ENCODE results near the gene POPDC3.

Gene POPDC3

DNA sequence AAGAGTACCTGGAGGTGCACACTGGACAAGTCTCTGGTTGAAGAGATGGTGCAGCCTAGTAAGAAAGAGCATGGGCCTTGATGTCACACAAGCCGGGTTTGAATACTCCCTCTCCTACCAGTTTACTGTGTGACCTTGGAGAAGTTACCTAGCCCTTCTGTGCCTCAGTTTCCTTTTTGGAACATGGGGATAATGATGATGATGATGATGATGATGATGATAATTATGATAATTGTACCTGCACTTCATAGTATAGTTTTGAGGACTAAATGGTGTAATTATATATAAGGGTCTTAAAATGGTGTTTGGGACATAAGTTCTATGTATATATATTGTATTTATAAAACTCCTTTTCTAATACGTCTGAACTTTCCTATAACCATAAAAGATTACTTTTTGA is 41.7 kb downstream of the POPDC3 start:
- no peak for DNase-seq (ENCODE audit: low spot score)

DNA sequence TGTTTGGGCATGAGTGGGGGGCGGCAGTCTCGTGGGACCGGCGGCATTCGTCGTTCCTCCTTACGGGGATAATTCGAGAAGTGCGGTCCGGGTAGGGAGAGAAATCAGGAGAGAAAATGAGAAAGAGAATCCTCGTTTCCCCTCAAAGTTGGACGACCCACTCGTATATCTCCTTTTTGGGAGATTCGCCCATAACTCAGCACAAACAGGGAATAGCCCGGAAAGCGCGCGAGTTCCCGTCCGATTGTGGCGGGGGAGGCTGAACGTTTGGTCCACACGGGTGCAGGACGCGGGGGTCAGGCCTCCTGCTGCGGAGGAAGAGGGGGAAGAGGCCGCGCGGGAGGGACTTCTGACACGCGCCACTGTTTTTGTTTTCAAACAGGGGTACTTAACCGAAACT is 42.4 kb downstream of the POPDC3 start:
- no peak for DNase-seq (ENCODE audit: low spot score)

DNA sequence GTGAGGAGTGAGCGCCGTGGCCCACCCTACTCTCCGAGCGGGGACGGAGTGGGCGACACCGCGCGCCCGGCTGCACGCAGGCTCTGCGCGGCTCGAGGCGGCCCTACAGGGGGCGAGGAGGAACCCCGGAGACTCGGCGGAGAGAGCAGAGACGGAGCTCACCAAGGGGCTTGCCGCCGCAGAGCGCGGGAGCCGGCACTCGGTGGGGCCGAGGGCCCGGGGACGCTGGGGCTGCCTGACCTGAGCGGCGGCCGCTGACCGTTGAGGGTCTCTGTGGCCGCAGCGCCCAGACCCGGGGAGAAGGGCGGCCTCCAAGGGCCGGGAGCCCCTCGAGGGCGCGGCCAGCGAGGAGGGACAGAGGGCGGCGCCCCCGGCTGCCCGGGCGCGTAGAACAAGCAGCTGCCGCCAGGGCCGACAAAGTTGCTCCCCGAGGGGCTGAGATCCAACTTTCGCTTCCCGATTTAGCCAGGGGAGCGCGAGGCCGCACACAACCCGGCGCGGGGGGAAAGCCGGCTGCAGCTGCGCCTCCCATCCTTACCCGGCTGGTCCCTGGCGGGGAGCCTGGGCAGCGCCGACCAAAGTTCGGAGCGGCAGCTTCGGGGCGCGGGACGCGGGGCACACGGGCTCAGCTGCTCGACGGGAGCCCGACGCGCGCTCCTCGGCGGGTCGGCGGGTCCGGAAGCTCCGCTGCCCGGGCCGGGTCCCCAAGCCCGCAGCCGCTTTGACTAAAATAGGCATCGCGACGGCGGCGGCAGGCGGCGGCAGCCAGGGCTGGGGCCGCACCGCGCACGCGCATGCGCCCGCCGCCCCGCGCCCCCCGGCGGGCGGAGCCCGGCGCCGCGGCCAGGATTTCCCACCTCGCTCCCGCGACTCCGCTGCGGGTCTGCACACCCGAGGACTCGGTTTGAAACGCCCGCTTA is 43.1 kb downstream of the POPDC3 start:
- DNase-seq (ENCODE audit: low spot score), result no peak

DNA sequence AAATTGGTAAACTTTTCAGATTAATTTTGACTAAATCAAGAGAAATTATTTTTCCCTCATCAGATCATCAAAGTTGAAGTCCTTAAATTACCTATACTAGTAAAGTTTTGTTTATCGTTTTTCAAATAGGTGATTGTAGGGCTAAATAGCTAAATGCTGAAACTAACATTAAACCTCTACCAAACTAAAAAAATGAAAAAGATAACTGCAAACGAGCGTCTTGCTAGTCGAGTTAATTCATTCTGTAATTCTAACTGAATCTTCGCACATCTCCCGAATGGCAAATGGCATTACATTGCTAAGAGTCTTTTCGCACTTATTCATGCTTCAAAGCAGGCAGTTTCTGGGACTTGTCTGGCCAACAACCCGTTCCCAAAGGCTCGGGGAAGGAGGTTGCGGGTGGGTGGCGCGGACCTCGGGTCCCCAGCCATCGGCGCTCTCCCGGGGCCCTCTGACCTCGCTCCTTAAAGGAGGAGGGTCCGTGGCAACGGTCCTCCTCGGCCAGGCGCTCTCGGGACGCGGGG is 43.8 kb downstream of the POPDC3 start:
- DNase-seq (ENCODE audit: low spot score), result no peak

DNA sequence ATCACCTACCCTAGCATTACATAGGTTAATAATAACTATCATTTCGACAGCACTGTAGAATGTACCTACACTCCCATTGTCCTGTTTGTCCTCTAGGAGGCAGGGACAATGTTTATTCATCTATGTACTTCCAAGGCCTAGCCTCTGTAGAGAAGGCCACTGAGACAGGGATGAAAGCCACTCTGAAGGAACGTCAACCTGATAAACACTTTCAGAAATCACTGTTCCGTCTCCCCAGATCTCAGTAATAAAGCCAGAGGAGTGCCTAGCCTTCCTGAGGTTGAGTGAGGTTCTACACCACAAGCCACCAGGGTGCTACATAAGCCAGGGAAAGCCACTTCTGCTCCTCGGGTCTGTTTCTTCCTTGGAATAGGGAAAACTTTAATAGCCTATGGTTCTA is 44.8 kb downstream of the POPDC3 start:
- DNase-seq (ENCODE audit: low spot score), result no peak

DNA sequence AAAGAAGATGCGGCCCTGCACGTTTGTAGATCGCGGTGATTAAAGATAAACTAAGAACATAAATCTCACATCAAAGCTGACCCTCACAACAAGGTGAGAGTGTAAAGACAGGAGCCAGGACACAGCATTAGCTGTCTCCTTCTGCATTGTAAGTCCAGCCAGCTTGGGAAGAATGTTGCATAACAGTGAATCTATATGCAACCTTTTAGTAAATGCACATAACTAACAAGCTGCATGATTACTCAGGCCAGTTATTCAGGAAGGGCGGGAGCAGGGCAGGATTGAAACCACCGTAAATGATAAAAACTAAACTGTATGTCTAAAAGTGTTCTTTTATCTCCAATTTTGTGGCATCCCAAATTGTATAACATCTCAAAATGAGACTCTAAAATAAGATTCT is 57.1 kb downstream of the POPDC3 start:
- no peak for DNase-seq (ENCODE audit: low spot score)

DNA sequence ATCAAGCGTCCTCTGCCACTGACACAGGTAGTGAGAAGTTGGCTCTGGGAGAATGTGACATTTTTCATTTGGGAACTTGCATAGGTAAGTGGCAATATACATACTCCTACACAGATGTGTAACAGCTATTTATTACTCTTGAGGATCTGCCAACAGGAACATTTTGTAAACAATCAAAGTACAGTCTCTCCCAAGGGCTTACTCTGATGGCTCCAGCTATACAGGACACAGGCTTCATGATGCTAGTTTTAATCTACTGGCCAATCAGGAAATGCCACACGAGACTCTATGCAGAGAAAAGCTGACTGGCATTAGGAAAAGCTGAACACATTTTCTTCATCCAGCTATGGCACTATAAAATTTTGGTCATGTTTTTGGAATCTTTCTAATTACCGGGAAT is 57.8 kb downstream of the POPDC3 start:
- no peak for DNase-seq (ENCODE audit: low spot score)

DNA sequence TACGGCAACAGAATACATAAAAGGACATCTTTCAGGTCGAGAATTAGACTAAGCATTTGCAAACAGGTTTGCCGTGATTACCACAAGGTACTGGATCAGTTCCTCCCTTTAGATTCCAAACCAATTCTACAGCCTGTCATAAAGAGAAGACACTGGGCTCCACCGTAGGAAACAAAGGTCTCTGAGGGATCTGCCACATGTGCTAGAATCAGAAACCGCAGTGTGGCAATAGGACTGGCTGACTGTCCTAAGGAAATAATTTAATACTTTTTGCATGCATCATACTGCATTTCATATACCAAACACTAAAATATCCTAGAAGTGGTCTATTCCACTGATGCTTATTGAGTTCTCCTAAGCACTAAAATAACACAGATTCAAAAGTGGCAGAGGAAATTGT is 59.2 kb downstream of the POPDC3 start:
- DNase-seq (ENCODE audit: low spot score), result no peak

DNA sequence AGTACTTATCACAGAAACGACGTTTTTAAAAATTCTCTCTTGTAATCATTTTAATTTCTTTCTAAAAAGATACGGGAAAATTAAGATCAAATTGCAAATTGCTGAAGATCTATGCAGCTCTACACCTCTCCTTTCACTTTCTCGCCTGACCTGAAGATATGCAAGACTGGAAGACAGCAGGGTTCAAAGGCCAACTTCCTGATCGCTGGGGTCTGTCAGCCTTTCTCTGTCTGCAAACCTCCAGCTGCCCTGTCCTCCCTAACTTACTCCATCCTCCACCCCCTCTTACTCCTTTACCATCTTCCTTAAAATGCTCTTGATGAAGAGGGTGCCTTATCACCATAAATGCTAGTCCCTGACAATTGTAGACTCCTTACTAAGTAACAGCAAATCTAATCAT is 63.7 kb downstream of the POPDC3 start:
- DNase-seq (ENCODE audit: low spot score), result no peak

DNA sequence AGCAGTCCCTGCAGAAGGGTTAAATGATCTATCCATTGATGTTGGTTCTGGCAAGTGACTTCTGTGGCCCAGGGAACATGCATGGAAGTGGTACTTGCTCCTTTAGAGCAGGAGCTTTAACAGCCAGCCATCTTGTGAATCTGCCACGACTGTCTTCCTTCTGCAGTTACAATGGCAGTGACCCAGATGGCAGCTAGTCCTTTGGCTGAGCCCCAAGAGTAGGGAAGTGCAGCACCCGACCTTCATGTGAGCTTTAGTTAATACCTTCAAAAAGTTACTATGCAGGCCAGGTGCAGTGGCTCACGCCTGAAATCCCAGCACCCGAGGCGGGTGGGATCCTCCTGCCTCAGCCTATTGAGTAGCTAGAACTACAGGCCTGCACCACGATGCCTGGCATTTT is 66.4 kb downstream of the POPDC3 start:
- no peak for DNase-seq (ENCODE audit: low spot score)

DNA sequence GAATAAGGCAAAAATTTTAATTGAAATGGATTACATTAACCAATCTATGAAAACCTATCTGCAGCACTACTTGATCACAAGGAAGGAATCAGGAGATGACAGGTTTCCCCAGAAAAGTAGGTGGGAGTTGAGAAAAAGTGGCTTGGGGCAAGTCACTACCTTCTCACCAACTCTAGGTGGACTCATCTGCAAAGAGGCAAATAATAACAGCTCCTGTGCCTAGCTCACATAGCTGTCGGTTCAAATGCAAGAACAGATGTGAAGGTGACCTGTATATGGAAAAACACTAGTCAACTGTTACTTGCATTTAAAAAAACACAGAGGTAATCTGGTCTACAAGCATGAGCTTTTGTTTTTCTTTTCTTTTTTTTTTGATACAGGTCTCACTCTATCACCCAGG is 67.2 kb downstream of the POPDC3 start:
- DNase-seq (ENCODE audit: low spot score), result peak; percentile 10

DNA sequence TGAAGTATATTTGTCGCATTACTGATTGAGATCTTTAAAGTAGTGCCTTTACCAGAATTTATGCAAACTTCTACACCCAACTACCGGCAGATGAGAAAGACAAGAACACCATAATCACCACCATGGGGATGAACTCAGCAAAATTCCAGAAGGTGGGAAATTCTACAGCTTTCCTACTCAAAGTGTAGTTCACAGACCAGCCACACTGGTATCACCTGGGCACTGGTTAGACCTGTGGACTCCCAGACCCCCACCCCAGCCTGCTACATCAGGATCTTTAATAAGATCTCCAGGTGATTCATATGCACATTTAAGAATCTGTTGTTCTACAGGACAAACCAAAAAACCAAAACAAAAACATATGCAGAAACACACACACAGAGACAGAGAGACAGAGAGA is 67.9 kb downstream of the POPDC3 start:
- no peak for DNase-seq (ENCODE audit: low spot score)

DNA sequence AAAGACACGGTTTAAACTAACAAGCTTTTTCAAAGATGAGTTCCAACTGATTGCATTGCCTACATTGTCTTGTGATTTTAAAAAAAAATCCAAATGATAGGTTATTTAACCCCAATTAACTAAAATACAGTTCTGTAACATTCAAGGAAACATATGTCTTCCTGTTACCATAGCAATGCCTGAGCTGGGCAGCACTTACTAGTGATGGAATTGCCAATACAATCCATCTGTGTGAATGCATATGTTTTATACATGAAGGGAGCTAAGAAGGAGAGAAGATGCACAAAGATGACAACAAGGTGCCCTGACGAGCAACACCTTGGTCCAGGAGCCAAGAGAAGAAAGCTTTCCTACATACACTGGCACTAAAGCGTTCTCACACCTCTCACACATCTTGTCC is 68.7 kb downstream of the POPDC3 start:
- no peak for DNase-seq (ENCODE audit: low spot score)

DNA sequence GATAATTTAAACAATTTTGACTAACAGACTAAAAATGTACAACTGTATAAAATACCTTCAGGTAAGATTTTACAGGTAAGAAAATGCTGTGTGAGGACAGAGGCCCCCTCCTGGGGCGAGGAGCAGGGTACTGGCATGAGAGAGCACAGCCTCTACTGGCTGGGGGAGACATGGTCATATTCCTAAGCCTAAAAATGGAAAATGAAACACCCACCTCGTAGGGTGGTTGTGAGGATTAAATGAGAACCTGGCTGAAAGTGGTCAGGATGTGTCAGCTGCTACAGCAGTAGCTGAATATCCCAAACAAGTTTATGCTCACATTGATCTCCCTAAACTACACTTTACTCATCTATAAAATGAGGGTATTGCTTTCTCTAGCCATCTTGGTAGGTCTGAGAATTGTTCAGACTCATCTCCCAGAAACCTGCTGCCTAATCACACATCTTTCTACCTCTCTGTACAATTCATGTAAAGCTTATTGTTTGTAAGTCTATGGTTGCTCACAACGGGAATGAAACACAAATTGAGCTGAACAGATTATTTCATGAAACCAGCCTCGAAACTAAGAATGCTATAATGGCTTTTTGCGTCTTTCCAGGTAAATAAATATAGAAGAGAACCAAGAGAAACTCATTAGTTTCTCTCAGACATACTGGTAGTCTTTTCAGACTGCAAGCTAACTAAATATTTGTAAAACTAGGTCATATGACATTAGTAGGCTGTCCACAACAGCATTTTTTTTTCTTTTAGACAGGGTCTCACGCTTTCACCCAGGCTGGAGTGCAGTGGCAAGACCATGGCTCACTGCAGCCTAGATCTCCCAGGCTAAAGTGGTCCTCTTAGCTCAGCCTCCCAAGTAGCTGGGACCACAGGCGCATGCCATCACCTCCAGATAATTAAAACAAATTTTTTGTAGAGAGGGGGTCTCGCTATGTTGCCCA is 69.6 kb downstream of the POPDC3 start:
- DNase-seq (ENCODE audit: low spot score), result no peak

DNA sequence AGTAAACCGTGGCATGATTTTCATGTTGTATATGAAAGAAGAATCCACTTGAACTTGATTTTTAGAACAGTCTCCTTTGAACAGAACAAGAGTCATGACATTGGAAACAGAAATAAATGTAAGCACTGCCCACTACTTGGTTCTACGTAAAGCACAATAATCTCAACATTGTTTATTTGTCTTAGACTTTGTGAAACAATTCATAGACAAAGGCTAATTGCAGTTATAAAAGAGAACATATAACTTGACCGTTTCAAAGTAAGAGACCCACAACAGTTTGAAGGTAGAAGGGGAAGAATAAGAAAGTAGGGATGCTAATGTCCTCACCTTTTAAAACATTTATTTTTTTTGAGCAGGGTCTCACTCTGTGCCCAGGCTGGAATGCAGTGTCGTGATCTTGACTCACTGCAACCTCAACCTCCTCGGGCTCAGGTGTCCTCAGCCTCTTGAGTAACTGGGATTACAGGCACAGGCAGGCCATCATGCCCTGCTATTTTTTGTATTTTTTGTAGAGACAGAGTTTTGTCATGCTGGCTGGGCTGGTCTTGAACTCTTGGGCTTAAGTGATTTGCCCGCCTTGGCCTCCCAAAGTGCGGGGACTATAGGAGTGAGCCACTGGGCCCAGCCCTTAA is 71.1 kb downstream of the POPDC3 start:
- no peak for DNase-seq (ENCODE audit: low spot score)
